Parathyroid adenoma (tissue), 2 donors: Measurements from ENCODE around the gene TDRD10.
"Not testable (repeated sequence)": the region's sequence is repeated elsewhere in the genome, so short reads cannot be mapped to it uniquely, and the experiment has no call there.

Experiments
- H2AFZ ChIP-seq: fragments of 300-600 bp; sonication (generic); one replicate; pipeline ENCODE4 v1.7.0; 2017; ENCODE audit warnings: antibody characterized with exemption, mild to moderate bottlenecking
- H3K27ac ChIP-seq: fragments of 300-600 bp; sonication (generic); one replicate; pipeline ENCODE4 v1.7.0; 2017
- H3K27me3 ChIP-seq: fragments of 300-600 bp; sonication (generic); one replicate; pipeline ENCODE4 v1.7.0; 2017; ENCODE audit warnings: low read length; ENCODE audit not compliant: control insufficient read depth, insufficient read depth
- H3K36me3 ChIP-seq: fragments of 300-600 bp; sonication (generic); one replicate; pipeline ENCODE4 v1.7.0; 2017; ENCODE audit warnings: low read length; ENCODE audit not compliant: control insufficient read depth, insufficient read depth
- H3K4me1 ChIP-seq: fragments of 300-600 bp; sonication (generic); one replicate; pipeline ENCODE4 v1.7.0; 2017; ENCODE audit warnings: control low read depth
- H3K4me2 ChIP-seq: fragments of 300-600 bp; sonication (generic); one replicate; pipeline ENCODE4 v1.7.0; 2017; ENCODE audit warnings: low read length
- H3K4me3 ChIP-seq: fragments of 300-600 bp; sonication (generic); one replicate; pipeline ENCODE4 v1.7.0; 2017; ENCODE audit warnings: low read depth, low read length
- H3K79me2 ChIP-seq: fragments of 300-600 bp; sonication (generic); one replicate; pipeline ENCODE4 v1.7.0; 2017; ENCODE audit warnings: control low read depth
- H3K9ac ChIP-seq: fragments of 300-600 bp; sonication (generic); one replicate; pipeline ENCODE4 v1.7.0; 2017; ENCODE audit warnings: mild to moderate bottlenecking
- H3K9me3 ChIP-seq: fragments of 300-600 bp; sonication (generic); one replicate; pipeline ENCODE4 v1.7.0; 2017; ENCODE audit warnings: low read length; ENCODE audit not compliant: control insufficient read depth
- TF ChIP-seq, protein P1 (sequence below): fragments of 300-600 bp; sonication (generic); IDR thresholded peaks from one replicate; pipeline ENCODE4 v1.7.0; 2017; ENCODE audit warnings: antibody characterized with exemption, mild to moderate bottlenecking
- donor health status: primary hyperparathyroidism.

TDRD10 gene

DNA sequence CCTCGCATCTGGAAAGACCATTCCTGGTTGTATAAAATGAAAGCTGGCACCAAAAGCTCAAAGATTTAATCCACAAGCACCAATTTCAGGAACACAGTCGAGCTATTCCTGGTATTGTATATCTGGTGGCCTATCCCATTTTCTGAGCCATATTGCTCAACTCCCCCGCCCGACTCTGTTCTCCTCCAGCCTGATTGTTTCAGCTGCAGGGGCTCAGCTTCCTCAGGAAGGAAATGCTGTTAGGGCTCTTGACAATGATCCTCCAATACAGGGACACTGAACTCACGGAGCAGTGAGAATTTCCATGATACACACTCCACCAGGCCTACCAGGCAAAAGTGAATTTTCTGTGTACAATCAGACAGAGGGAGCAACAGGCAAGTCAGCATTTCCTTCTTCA, 16.9 kb upstream of the TDRD10 start:
- Histone ChIP-seq H3K9ac (no peak overlapping the region), H3K4me1 (no peaks in the 10 kb centered on the region), H2AFZ (no peak overlapping the region), H3K27ac (peak overlapping the region; percentile 47), H3K36me3 (no peaks in the 10 kb centered on the region), H3K4me2 (no peak overlapping the region), H3K9me3 (no peaks in the 10 kb centered on the region), H3K79me2 (no peaks in the 10 kb centered on the region), H3K4me3 (no peak overlapping the region), H3K27me3 (no peaks in the 10 kb centered on the region)
- TF ChIP-seq, protein P1, sequence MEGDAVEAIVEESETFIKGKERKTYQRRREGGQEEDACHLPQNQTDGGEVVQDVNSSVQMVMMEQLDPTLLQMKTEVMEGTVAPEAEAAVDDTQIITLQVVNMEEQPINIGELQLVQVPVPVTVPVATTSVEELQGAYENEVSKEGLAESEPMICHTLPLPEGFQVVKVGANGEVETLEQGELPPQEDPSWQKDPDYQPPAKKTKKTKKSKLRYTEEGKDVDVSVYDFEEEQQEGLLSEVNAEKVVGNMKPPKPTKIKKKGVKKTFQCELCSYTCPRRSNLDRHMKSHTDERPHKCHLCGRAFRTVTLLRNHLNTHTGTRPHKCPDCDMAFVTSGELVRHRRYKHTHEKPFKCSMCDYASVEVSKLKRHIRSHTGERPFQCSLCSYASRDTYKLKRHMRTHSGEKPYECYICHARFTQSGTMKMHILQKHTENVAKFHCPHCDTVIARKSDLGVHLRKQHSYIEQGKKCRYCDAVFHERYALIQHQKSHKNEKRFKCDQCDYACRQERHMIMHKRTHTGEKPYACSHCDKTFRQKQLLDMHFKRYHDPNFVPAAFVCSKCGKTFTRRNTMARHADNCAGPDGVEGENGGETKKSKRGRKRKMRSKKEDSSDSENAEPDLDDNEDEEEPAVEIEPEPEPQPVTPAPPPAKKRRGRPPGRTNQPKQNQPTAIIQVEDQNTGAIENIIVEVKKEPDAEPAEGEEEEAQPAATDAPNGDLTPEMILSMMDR = no peak

DNA sequence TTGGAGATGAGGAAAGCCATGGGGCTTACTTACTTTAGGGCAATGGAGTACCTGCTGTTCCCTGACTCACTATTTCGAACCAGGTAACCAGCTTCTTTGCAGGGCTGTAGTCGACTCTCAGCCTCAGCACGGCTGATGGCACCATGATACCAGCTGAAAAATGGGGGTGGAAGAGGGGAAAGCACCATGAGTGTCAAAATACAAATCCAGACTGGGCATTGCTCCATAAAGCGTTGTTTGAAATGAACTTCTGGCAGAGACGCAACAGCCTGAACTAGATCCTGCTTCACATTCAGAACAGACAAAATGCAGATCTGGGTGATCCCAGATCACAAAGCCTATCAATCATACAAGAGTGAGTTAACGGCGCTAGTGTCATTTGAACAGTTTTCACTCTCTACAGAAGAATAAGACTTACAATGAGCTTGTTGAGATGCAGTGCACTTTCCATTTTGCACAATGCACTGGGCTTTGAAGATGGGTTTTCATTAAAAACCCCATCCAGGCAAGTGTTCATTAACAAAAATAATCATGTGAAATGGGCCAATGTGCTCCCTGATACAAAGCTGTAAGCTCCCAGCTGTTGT, 16.0 kb upstream of the TDRD10 start:
- Histone ChIP-seq H3K4me1 (no peaks in the 10 kb centered on the region), H3K4me2 (no peak overlapping the region), H3K27me3 (no peaks in the 10 kb centered on the region), H3K9ac (no peak overlapping the region), H3K79me2 (no peaks in the 10 kb centered on the region), H2AFZ (no peak overlapping the region), H3K36me3 (no peaks in the 10 kb centered on the region), H3K4me3 (no peak overlapping the region), H3K9me3 (no peaks in the 10 kb centered on the region), H3K27ac (peak overlapping the region; percentile 15)
- TF ChIP-seq, protein P1 = no peak

DNA sequence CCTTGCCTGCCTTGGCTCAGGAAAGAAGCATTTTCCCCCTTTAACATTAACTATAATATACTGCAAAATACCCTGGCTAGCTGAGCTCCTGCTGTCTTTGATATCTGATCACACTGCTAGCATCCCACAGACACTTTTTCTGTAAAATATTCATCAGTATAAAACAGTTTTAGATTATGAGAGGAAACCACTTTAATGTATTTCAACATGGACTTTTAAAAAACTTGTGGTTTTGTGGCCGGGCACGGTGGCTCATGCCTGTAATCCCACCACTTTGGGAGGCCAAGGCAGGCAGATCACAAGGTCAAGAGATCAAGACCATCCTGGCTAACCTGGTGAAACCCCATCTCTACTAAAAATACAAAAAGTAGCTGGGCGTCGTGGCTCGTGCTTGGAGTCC, 15.3 kb upstream of the TDRD10 start:
- H3K9ac ChIP-seq, H3K27ac ChIP-seq, H3K27me3 ChIP-seq, H3K36me3 ChIP-seq, H3K4me3 ChIP-seq, H3K4me1 ChIP-seq, H3K79me2 ChIP-seq, H2AFZ ChIP-seq, H3K4me2 ChIP-seq, H3K9me3 ChIP-seq: not testable (repeated sequence)

DNA sequence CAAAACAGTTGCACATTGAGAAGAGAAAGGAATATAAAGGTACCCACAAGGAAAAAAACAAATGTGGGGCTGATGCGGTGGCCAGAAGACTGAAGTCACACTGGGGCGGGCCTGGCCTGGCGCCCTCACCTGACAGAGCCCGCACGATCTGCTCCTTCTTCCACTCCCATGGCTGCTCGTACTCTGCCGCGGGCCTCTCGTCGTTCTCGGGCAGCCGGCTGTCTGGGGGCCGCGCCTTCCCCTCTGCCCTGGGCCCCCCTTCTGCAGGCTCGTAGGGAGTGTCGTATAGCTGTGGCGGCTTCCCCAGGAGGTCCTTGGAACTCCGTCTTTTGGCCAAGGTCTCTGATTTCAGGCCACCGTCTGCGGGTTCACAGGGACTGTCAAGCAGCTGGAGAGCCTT, 13.1 kb upstream of the TDRD10 start:
- Histone ChIP-seq H3K9me3 (no peaks in the 10 kb centered on the region), H3K4me3 (no peak overlapping the region), H3K4me1 (no peaks in the 10 kb centered on the region), H2AFZ (no peak overlapping the region), H3K9ac (no peak overlapping the region), H3K27me3 (no peaks in the 10 kb centered on the region), H3K36me3 (no peaks in the 10 kb centered on the region), H3K79me2 (no peaks in the 10 kb centered on the region), H3K27ac (no peak overlapping the region), H3K4me2 (no peak overlapping the region)
- TF ChIP-seq, protein P1 = no peak

DNA sequence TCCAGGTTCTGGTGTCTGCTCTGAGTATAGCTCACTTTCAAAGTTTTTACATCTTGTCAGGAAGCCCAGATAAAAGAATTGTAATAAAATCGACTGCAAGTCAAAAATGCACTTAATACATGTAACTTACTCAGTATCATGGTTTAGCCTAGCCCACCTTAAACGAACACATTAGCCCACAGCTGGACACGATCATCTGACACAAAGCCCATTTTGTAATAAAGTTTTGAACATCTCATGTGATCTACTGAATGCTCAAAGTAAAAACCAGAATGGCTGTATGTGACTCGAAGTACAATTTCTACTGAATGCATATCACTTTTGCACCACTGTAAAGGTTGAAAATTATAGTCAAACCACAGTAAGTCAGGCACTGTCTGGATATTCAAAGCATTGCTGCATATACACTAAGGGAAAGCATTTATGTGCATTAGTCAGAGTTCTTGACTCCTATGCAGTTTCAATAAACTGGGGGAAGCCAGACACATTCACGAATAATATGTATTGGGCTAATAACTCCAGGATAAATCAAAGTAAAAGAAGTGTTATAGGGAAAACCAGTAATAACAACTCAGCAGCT, 12.2 kb upstream of the TDRD10 start:
- Histone ChIP-seq H3K9ac (no peak overlapping the region), H3K27ac (no peak overlapping the region), H3K4me2 (no peak overlapping the region), H3K9me3 (no peaks in the 10 kb centered on the region), H3K79me2 (no peaks in the 10 kb centered on the region), H2AFZ (no peak overlapping the region), H3K4me1 (no peaks in the 10 kb centered on the region), H3K4me3 (no peak overlapping the region), H3K36me3 (no peaks in the 10 kb centered on the region), H3K27me3 (no peaks in the 10 kb centered on the region)
- TF ChIP-seq, protein P1 = no peak
